GM20431 (cell line): ENCODE measurements around the gene LAMTOR2.

Source experiments
- in situ Hi-C: fragments of 300-500 bp; cut with MseI, MboI; formaldehyde crosslinking; loops from one replicate; pipeline ENCODE4 v1.15.0; 2020; ENCODE audit warnings: low sequenced_read_pairs; ENCODE audit not compliant: unreplicated experiment

Gene LAMTOR2

GRCh38 chr1:156073740-156074139 is 19.2 kb downstream of the LAMTOR2 start:
- in situ Hi-C loops, result no loop called here

DNA sequence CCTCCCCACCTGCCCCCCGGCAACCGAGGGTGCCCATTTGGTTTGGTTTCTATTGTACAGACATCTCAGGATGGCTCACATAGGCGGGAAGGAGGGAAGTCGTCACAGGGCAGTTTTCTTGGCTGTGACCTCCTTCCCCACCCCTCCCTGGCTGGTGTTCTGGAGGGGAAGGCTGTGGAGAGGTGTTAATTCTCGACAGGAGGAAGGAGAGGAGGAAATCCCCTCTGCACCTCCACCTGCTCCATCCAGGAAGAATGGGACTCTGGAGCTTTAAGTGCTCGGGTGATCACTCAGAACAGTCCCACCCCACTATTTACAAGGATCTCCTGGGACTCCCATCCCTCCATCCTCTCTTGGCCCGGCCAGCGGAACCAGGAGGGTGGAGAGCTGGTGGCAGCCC is 20.1 kb downstream of the LAMTOR2 start:
- in situ Hi-C loops, result no loop called here

- in situ Hi-C loops, result no loop called here
These were observed 20.6 kb downstream of the LAMTOR2 start for GRCh38 chr1:156075162-156075561.

DNA sequence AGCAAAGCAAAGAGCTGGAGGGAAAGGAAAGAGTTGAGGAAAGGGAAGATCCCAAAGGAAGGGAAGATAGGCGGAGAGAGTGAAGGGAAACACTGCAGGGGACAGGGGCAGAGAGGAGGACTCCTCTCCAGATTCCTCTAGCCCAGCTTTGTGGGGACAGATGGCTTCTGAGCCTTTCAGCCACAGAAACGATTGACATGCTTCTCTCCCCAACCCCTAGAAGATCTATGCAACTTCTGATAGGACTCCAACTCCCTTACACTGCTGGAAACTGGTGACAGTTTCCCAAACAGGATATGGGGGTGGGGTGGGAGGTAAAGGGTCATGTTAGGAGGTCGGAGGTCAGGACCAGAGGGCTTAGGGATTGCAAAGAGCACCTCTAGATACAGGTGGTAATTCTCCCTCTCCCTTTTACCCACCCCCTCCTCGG is 21.2 kb downstream of the LAMTOR2 start:
- in situ Hi-C loops, result no loop called here

- in situ Hi-C loops, result no loop called here
These were observed 22.2 kb downstream of the LAMTOR2 start for GRCh38 chr1:156076609-156077429.

- in situ Hi-C loops, result no loop called here
These were observed 22.8 kb downstream of the LAMTOR2 start for GRCh38 chr1:156077430-156077760.

- in situ Hi-C loops, result no loop called here
These were observed 24.1 kb downstream of the LAMTOR2 start for GRCh38 chr1:156078728-156079127.

DNA sequence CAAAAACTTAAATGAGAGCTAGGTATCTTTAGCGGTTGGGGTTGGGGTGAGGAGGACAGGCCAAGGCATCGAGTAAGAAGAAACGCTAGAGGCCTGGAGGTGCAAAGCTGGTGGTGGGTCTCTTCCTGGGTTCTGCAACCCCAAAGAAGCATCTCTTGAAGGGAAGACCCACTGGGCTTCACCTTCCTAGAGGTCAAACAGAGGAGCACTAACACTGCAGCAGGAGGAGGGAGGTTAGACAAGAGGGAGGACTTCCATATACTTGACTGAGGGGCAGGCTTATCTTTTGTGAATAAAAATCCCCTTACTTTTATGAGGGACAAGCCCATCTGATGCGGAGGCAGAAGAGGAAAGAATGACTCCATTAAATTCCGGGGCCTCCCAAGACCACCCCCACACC is 25.2 kb downstream of the LAMTOR2 start:
- in situ Hi-C loops, result loop anchor here (5.0 kb wide), 1 partner anchor 53 kb away; no protein-coding TSS in a partner anchor

DNA sequence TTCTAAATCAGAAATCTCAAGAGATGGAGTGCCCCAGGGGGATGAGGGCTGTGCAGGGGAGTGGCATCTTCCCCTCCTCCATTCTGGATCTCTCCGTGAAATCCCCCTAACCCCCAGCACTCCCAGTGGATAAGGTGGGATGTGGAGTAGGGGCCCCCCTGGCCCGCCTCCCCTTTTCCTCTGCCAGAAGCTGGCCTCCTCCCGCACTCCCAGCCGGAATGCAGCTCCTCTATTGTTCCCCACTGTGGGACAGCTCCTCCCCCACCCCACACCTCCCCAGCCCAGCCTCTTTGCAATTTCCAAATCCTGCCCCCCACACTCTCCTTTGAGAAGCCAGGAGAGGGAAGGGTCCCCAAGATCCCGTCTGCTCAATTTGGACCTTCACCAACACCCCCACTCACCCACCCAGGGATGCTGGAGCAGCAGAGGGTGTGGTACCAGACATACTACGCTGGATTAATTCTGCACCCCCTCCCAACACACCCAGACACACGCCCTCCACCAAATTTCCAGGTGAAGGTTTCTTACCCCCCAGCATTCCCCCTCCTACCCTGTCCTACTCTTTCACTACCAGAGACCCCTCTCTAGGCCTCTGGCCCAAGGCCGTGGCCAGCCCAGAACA is 25.8 kb downstream of the LAMTOR2 start:
- in situ Hi-C loops, result loop anchor here (5.0 kb wide), 1 partner anchor 52 kb away; no protein-coding TSS in a partner anchor

DNA sequence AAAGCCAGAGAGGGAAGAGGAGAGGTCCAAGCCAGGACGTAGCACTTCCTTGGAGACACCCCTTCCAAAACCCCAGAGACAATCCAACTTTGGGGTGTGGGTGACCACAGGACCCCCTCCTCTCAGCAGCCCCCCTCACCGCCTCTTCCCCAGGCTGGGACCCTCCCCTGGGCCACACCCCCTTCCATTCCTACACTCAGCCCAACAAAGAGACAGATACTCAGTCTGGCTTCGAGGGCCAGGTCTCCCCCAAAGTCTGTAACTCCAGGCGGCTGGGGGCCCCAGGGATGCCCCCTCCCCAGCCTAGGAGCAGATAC is 26.2 kb downstream of the LAMTOR2 start:
- in situ Hi-C loops, result loop anchor here (5.0 kb wide), 1 partner anchor 51 kb away; no protein-coding TSS in a partner anchor

DNA sequence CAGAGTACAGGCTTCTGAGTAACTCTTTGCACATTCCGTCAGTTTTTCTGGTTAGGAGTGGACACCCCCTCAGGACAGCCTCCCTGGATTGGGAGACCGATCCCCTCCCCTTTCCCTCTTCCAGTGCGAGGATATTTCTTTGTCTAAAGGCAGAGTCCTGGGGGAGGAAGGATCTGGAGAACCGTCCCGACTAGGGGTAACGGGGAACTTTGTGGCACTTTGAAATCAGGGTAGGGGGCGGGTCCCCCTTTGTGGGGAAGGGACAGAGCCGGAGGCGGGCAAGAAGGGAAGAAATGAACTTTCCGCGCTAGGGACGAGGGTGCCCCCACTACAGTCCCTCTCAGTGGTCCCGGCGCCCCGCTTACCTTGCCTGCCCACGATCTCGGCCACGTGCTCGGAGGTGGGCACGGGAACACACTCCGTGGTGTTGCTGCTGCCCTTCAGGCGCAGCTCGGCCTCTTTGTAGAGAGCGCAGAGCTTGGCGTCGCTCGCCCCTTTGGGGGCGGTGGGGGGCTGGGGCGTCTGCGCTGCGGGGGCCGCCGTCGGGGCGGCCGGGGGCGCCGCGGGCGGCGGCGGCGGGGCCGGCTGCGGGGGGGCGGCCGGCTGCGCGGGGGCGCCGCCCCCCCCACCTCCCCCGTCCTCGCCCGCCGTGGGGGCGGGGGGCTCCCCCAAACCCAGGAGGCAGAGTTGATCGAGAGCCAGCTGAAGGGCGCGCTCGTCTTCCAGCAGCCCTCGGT is 26.8 kb downstream of the LAMTOR2 start:
- in situ Hi-C loops, result loop anchor here (5.0 kb wide), 1 partner anchor 51 kb away; no protein-coding TSS in a partner anchor

GRCh38 chr1:156081917-156082308 is 27.3 kb downstream of the LAMTOR2 start:
- in situ Hi-C loops, result loop anchor here (5.0 kb wide), 1 partner anchor 50 kb away; no protein-coding TSS in a partner anchor

DNA sequence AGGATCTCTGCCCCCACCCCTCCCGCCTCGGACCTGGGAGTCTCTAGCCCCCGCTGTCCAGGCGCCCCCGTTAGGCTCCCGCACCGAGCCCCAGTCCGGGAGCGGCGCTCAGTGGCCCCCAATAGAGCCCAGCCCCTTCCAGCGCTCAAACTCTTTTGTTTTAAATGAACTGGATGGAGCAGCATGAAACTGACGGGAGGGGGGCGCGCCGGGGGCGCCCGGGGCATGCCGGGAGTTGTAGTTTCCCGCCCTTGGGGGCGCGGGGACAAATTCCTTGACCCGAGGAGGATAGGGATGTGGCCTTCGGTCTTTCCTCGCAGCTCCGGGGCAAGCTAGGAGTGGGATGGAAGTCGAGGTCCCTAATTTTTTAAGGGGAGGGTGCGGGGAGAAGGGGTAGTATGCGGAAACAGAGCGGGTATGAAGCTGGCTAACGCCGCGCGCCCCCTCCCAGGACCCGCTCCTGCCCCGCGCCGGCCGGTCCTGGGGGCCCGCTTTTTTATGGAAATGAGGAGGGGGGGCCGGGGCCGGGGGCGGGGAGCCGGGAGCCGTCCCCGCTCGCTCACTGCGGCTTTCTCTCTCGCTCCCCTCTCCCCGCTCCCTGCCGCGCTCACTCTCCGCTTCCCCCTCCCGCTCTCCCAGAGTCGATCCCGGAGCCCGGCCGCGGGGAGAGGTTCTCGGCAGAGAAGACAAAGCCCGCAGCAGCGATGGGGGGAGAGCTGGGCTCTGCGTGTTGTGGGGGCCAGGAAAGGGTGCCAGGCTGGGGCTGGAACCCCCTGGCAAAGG is 27.9 kb downstream of the LAMTOR2 start, which contains the start of gene MEX3A:
TSS of gene MEX3A (minus strand) at position 157 of the 783 bp plus-strand sequence. CDS start 467 bp downstream, outside the sequence.
- in situ Hi-C loops, result loop anchor here (5.0 kb wide), 1 partner anchor 50 kb away; no protein-coding TSS in a partner anchor

- in situ Hi-C loops, result loop anchor here (5.0 kb wide), 1 partner anchor 48 kb away; no protein-coding TSS in a partner anchor
These were observed 29.5 kb downstream of the LAMTOR2 start for GRCh38 chr1:156083800-156084790.

GRCh38 chr1:156086256-156086662 is 31.7 kb downstream of the LAMTOR2 start:
- in situ Hi-C loops, result no loop called here

- in situ Hi-C loops, result no loop called here
These were observed 35.1 kb downstream of the LAMTOR2 start for GRCh38 chr1:156089704-156090103.

DNA sequence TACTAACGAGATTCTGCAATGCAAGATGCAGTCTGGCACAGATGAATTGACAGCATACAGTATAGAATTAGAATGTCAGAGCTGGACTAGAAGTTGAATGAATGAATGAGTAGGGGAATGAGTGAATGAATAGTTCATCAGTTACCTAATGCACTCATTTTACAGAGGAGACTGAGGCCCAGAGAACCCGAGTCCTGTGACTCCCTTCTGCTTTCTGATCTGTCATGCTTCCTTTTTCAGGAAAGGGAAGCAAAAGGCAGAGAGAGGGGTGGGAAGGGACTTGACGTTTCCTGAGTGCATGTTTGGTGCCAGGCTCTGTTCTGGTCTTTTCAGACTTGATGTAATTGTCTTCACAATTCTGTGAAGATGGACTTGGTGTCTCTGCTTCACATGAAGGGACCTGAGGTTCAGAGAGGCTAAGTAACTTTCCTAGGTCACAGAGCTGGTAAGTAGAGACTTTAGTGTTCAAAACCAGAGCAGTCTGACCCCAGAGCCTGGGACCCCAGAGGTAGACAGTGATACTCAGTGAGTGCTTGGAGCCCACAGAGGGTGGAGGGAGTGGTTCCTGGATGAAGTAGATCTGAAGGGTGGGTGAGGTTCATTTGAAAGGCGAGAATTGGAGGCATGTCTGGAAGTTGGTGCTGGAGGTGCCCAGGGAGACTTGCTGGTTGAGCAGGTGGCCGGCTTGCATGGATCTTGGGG is 35.7 kb downstream of the LAMTOR2 start:
- in situ Hi-C loops, result no loop called here

DNA sequence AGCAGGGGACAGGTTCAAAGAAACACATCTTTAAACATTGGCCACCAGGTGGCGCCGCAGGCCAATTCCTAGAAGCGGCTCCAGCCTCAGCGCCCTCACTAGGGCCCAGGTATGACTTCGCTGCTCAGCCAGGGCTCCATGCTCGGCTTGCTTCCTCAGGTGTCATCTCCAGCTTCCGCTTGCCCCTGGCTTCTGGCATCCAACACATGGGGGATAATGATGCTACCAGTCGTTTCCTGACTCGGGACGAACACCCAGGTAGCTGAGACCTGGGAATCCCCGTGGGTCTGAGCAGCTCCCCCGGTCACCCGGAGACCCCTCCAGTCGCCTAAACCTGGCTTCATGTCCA is 36.2 kb downstream of the LAMTOR2 start:
- in situ Hi-C loops, result no loop called here
